ENCODE results near the gene BSN.
"Not testable (repeated sequence)": the region's sequence is repeated elsewhere in the genome, so short reads cannot be mapped to it uniquely, and the experiment has no call there.

DNA sequence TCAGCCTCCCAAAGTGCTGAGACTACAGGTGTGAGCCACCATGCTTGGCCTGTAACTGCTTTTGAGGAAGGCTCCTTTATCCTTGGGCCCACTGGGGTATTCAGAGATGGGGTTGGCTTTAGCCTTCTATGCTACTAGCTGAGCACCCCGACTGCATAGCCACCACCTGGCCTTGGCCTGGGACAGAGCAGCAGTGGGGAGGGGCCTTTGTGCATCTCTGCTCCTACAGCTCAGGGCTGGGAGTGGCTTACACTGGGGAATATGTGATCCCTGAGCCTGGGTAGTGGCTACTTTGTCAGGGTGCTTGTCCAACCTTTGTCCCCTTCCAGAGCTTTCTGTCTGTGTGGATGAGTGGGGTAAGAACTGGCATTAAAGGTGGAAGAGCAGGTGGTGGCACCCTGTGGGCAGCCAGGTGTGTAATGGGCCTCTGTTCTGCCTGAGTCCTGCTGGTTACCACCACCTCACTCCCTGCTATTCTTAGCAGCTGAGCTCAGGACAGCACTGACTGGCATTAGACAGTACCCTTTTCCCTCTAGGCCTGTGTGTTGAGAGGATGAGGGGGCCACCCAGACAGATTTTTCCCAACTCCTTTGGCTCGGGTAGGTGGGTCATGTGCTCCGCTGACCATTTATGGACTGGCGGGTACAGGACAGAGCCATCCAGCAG is 141.2 kb downstream of the BSN start:
- TF ChIP-seq, protein P1, sequence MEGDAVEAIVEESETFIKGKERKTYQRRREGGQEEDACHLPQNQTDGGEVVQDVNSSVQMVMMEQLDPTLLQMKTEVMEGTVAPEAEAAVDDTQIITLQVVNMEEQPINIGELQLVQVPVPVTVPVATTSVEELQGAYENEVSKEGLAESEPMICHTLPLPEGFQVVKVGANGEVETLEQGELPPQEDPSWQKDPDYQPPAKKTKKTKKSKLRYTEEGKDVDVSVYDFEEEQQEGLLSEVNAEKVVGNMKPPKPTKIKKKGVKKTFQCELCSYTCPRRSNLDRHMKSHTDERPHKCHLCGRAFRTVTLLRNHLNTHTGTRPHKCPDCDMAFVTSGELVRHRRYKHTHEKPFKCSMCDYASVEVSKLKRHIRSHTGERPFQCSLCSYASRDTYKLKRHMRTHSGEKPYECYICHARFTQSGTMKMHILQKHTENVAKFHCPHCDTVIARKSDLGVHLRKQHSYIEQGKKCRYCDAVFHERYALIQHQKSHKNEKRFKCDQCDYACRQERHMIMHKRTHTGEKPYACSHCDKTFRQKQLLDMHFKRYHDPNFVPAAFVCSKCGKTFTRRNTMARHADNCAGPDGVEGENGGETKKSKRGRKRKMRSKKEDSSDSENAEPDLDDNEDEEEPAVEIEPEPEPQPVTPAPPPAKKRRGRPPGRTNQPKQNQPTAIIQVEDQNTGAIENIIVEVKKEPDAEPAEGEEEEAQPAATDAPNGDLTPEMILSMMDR (IDR thresholded peaks at IDR 0.05; ENCODE audit: low read length): not testable (repeated sequence)
- TF ChIP-seq EZH2 (IDR thresholded peaks at IDR 0.05; ENCODE audit: borderline replicate concordance, low read length): not testable (repeated sequence)

Measured in OCI-LY1 (cell line).